GM12892 (cell line): Measurements from ENCODE around the gene GFRA1.

Experiments
- POLR2A ChIP-seq: IDR thresholded peaks from 2 replicates; pipeline ENCODE4 v1.6.1; 2011; ENCODE audit warnings: low read depth, low read length, control low read depth
- POLR2AphosphoS5 ChIP-seq: IDR thresholded peaks from 2 replicates; pipeline ENCODE4 v1.6.1; 2011; ENCODE audit warnings: low read depth, low read length, control low read depth
- TAF1 ChIP-seq: IDR thresholded peaks from 2 replicates; pipeline ENCODE4 v1.6.1; 2011; ENCODE audit warnings: low read depth, mild to moderate bottlenecking, control low read depth, low read length, borderline replicate concordance

- TF ChIP-seq POLR2A (no peak), POLR2AphosphoS5 (no peak), TAF1 (no peak)
Measured at GRCh38 chr10:116109881-116110280, 163.1 kb downstream of the GFRA1 start.
